ENCODE data around the gene TSHR. TPM values are rescaled to one million over a fixed set of nuclear protein-coding genes. Genes with fewer than 3 reads are reported as not detected.

Gene TSHR
- total and polyA plus RNA-seq, 8 donors, result 0.15 to 0.75 (median 0.33) TPM

DNA sequence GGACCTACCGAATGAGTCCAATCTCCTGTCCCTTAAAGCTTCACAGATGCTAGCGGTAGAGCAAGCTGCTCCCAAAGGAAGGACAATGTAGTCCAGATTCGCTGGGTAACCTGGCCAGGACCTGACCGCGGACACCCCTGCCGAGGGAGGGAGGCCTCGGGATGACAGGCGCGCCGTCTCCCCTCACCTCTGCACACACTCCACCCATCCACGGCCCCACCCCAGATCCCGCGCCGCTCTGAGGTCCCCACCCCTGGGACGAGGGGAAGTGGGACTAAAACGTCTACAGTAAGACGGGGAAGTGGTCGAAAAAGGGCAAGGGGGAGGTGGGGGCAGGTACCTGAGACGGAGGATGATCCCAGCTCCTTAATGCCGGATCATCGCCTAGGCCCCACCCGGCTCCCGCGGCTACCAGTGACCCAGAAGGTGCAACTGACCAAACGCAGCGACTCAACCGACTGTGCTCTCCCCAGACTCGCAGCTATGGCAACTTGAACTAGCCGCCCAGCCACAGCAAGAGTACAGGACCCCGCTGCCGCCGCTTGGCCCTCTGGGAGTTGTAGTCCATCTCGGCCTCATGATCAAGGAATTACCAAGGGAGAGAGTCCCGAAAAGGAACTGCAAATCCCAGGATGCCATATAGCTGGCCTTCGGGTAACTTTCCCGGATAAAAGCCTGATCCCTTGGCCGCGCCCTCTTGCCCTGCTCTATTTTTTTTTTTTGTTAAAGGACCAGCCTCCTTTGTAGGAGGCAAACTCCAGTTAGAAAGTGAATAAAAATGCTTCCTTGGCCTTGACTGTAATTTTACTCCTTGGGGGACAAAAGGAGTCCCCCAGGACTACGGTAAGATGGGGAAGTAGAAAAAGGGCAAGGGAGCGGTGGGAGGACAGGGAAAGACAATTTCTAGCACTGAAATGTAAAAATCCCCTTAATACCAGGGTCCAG is 13.9 kb upstream of the TSHR start, which contains the start of gene CEP128:
CEP128 (minus strand) TSS at position 498 of the 945 bp plus-strand sequence.
- peak; percentile 100 for ATAC-seq
- intact Hi-C loops (cut with DNase I), result no loop called here
- TF ChIP-seq, protein P1, sequence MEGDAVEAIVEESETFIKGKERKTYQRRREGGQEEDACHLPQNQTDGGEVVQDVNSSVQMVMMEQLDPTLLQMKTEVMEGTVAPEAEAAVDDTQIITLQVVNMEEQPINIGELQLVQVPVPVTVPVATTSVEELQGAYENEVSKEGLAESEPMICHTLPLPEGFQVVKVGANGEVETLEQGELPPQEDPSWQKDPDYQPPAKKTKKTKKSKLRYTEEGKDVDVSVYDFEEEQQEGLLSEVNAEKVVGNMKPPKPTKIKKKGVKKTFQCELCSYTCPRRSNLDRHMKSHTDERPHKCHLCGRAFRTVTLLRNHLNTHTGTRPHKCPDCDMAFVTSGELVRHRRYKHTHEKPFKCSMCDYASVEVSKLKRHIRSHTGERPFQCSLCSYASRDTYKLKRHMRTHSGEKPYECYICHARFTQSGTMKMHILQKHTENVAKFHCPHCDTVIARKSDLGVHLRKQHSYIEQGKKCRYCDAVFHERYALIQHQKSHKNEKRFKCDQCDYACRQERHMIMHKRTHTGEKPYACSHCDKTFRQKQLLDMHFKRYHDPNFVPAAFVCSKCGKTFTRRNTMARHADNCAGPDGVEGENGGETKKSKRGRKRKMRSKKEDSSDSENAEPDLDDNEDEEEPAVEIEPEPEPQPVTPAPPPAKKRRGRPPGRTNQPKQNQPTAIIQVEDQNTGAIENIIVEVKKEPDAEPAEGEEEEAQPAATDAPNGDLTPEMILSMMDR (IDR thresholded peaks at IDR 0.05), result no peak

DNA sequence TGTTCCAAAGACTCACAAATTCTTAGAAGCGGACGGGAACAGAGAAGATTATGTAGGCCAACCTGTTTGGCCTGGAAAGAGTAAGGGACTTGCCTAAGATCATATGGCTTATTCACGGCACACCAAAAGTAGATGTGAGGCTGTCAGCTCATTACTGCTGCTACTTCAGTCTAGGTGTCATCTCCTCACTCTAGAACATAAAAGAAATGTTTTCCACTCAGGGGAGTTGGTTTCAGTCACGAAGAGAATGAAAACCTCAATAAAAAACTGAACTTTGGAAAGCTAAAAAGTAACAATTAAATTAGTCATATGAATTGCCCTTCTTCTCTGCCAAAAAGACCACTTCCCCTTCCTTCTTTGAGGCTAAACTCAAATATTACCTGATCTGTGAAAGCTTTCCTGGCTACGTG is 13.2 kb upstream of the TSHR start:
- peak overlapping the region; percentile 59 to 62 for H3K4me3 ChIP-seq
- peak overlapping the region in 1 of 2 donors; percentile 55 for H3K27ac ChIP-seq
- H3K9me3 ChIP-seq, result no peaks in the 10 kb centered on the region
- peaks cover 0 to 13% of the 10 kb centered on the region in 2 donors for H3K4me1 ChIP-seq
- TF ChIP-seq, protein P1 (IDR thresholded peaks at IDR 0.05), result no peak
- intact Hi-C loops (cut with DNase I), result no loop called here
- H3K36me3 ChIP-seq, result no peaks in the 10 kb centered on the region
- ATAC-seq (no peak), DNase-seq (no peak)
- no peaks in the 10 kb centered on the region for H3K27me3 ChIP-seq

More for the DNA sequence above, 13.9 kb upstream of the TSHR start, which contains the start of gene CEP128:
- Histone ChIP-seq H3K4me3 (peak within 1 kb of the TSS; percentile 59 to 62), H3K4me1 (peaks cover 0 to 13% of the 10 kb centered on the region in 2 donors), H3K9me3 (no peaks in the 10 kb centered on the region), H3K36me3 (no peaks in the 10 kb centered on the region), H3K27me3 (no peaks in the 10 kb centered on the region), H3K27ac (peak within 1 kb of the TSS in 1 of 2 donors; percentile 55)
- peak; percentile 95 to 97 (median 96) for DNase-seq

DNA sequence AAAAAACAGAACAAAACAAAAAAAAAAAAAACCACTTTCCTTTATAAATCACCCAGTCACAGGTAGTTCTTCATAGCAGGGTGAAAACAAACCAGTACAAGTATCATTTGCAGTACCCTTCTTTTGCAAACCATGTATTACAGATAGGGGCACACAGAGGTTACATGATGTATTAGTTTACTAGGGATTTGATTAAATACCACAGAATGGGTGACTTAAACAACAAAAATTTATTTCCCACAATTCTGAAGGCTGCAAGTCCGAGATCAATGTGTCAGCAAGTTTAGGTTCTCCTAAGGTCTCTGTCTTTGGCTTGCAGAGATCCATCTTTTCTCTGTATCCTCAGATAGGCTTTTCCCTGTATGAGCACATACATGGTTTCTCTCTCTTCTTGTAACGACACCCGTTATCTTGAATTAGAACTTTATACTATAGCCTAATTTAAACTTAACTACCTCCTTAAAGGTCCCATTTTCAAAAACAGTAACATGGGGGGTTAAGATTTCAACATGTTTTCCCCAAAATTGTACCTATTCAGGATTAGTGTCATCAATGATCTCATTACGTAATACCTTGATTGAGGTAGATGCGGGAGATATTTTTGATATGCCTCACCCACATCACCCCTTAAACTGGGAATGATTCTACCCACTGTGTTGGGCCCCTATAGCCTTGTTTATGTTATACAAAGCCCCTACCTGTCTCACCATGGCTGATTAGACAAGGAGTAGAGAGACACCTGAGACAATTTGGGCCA is 10.4 kb upstream of the TSHR start:
- Histone ChIP-seq H3K36me3 (no peaks in the 10 kb centered on the region), H3K27ac (no peak overlapping the region), H3K9me3 (no peaks in the 10 kb centered on the region), H3K4me3 (no peak overlapping the region), H3K4me1 (peaks cover 0 to 13% of the 10 kb centered on the region in 2 donors), H3K27me3 (no peaks in the 10 kb centered on the region)
- TF ChIP-seq, protein P1 (IDR thresholded peaks at IDR 0.05), result no peak
- ATAC-seq (no peak), DNase-seq (no peak)
- intact Hi-C loops (cut with DNase I), result no loop called here

DNA sequence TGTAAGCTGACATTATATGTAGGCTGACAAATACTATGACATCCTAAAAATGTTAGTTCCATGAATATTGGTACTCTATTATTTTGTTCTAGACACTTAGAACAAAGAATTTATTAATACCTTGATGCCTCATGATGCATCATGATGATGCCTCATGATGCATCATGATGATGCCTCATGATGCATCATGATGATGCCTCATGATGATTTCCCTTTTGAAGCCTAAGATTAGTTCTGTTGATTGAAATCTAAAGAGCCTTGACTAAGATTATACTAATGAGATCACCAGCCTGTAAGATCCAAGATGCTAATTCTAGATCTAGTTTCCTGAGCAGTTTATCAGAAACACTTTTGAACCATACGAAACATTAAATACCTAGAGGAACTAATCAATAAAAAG is 9.2 kb upstream of the TSHR start:
- ATAC-seq (no peak), DNase-seq (no peak)
- no peaks in the 10 kb centered on the region for H3K36me3 ChIP-seq
- H3K4me1 ChIP-seq, result peaks cover 0 to 7% of the 10 kb centered on the region in 2 donors
- no peak overlapping the region for H3K27ac ChIP-seq
- no peaks in the 10 kb centered on the region for H3K27me3 ChIP-seq
- no peaks in the 10 kb centered on the region for H3K9me3 ChIP-seq
- intact Hi-C loops (cut with DNase I), result no loop called here
- TF ChIP-seq, protein P1 (IDR thresholded peaks at IDR 0.05), result no peak
- no peak overlapping the region for H3K4me3 ChIP-seq

DNA sequence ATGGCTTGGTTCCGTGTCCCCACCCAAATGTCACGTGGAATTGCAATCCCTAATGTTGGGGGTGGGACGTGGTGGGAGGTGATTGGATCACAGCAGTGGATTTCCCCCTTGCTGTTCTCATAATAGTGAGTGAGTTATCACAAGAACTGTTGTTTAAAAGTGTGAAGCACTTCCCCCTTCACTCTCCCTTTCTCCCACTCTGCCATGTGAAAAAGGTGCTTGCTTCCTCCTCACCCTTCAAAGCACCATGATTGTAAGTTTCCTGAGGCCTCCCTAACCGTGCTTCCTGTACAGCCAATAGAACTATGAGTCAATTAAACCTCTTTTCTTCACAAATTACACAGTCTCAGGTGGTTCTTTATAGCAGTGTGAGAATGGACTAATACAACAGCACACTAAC is 8.6 kb upstream of the TSHR start:
- peaks cover 0 to 6% of the 10 kb centered on the region in 2 donors for H3K4me1 ChIP-seq
- H3K36me3 ChIP-seq, result no peaks in the 10 kb centered on the region
- no peaks in the 10 kb centered on the region for H3K27me3 ChIP-seq
- H3K4me3 ChIP-seq, result no peak overlapping the region
- H3K27ac ChIP-seq, result no peak overlapping the region
- TF ChIP-seq, protein P1 (IDR thresholded peaks at IDR 0.05), result no peak
- intact Hi-C loops (cut with DNase I), result no loop called here
- DNase-seq, result no peak
- no peak for ATAC-seq
- no peaks in the 10 kb centered on the region for H3K9me3 ChIP-seq
